SU-DHL-6 (cell line): ENCODE measurements around the gene ARHGAP22.

Source experiments
- H2AFZ ChIP-seq: fragments of 200-600 bp; sonication (generic); 2 replicates; pipeline ENCODE4 v1.6.1; 2014; ENCODE audit warnings: low read depth, mild to moderate bottlenecking, moderate library complexity, mixed read lengths, antibody characterized with exemption, low read length; ENCODE audit not compliant: severe bottlenecking
- H3F3A ChIP-seq: fragments of 200-600 bp; shearing (Covaris generic); 2 replicates; pipeline ENCODE4 v1.6.0; 2016; ENCODE audit warnings: antibody characterized with exemption, mild to moderate bottlenecking; ENCODE audit not compliant: insufficient read depth
- H3K27ac ChIP-seq: fragments of 200-600 bp; sonication (generic); 2 replicates; pipeline ENCODE4 v1.5.1; 2016; ENCODE audit warnings: low read depth, mild to moderate bottlenecking, low read length, moderate library complexity, mixed read lengths
- H3K27me3 ChIP-seq: fragments of 200-600 bp; sonication (generic), shearing (Covaris generic); 2 replicates; pipeline ENCODE4 v1.6.0; 2014; ENCODE audit warnings: mild to moderate bottlenecking, low read length
- H3K36me3 ChIP-seq: fragments of 200-600 bp; sonication (generic); 2 replicates; pipeline ENCODE4 v1.6.1; 2014; ENCODE audit warnings: mild to moderate bottlenecking, low read length, mixed read lengths
- H3K4me2 ChIP-seq: fragments of 300-600, 200-600 bp; shearing (Covaris generic), sonication (generic); 2 replicates; pipeline ENCODE4 v1.6.0; 2014; ENCODE audit warnings: low read length, low read depth, mild to moderate bottlenecking; ENCODE audit not compliant: poor library complexity, severe bottlenecking
- H3K4me3 ChIP-seq: fragments of 200-600 bp; sonication (generic); 2 replicates; pipeline ENCODE4 v1.5.1; 2014; ENCODE audit warnings: antibody characterized with exemption, low read length, mild to moderate bottlenecking, mixed read lengths; ENCODE audit not compliant: insufficient read depth, poor library complexity, severe bottlenecking
- H3K79me2 ChIP-seq: fragments of 200-600 bp; sonication (generic); 2 replicates; pipeline ENCODE4 v1.6.1; 2014; ENCODE audit warnings: mild to moderate bottlenecking, low read length, moderate library complexity; ENCODE audit not compliant: insufficient read depth
- H3K9ac ChIP-seq: fragments of 200-600 bp; sonication (generic); 2 replicates; pipeline ENCODE4 v1.7.0; 2014; ENCODE audit warnings: mild to moderate bottlenecking, low read length
- H3K9me2 ChIP-seq: fragments of 200-600 bp; sonication (generic); replicated peaks from 2 replicates; pipeline ENCODE4 v1.6.1; 2014; ENCODE audit warnings: low read length; ENCODE audit not compliant: insufficient read depth
- H3K9me3 ChIP-seq: fragments of 200-600 bp; sonication (generic); 2 replicates; pipeline ENCODE4 v1.6.1; 2014; ENCODE audit warnings: low read length, mixed read lengths; ENCODE audit not compliant: insufficient read depth
- H4K20me1 ChIP-seq: fragments of 200-600 bp; sonication (generic); 2 replicates; pipeline ENCODE4 v1.6.1; 2014; ENCODE audit warnings: low read depth, mild to moderate bottlenecking, antibody characterized with exemption, low read length, moderate library complexity, mixed read lengths
- EZH2phosphoT487 ChIP-seq: fragments of 200-600 bp; sonication (generic), shearing (Covaris generic); conservative IDR thresholded peaks from 2 replicates; pipeline ENCODE4 v1.6.1; 2018; ENCODE audit warnings: mild to moderate bottlenecking, antibody characterized with exemption, low read length, moderate library complexity, mixed read lengths
- TF ChIP-seq, protein P1 (sequence below): fragments of 200-600 bp; sonication (generic); IDR thresholded peaks from one replicate; pipeline ENCODE4 v1.5.1; 2017; ENCODE audit warnings: antibody characterized with exemption, mild to moderate bottlenecking, low read length, moderate library complexity; ENCODE audit not compliant: insufficient read depth, poor library complexity, severe bottlenecking

Gene ARHGAP22

DNA sequence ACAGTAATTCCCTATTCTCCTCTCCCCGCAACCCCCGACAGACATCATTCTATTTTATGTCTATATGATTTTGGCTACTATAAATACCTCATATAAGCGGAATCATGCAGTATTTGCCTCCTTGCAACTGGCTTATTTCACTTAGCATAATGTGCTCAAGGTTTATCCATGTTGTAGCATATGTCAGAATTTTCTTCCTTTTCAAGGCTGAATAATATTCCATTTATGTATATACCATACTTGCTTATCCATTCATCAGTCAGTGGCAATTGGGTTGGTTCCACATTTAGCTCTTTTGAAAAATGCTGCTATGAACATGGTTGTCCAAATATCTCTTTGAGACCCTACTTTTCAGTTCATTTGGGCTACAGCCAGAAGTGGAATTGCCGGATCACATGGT is 191.9 kb downstream of the ARHGAP22 start:
- TF ChIP-seq EZH2phosphoT487, result no peak
- TF ChIP-seq, protein P1, sequence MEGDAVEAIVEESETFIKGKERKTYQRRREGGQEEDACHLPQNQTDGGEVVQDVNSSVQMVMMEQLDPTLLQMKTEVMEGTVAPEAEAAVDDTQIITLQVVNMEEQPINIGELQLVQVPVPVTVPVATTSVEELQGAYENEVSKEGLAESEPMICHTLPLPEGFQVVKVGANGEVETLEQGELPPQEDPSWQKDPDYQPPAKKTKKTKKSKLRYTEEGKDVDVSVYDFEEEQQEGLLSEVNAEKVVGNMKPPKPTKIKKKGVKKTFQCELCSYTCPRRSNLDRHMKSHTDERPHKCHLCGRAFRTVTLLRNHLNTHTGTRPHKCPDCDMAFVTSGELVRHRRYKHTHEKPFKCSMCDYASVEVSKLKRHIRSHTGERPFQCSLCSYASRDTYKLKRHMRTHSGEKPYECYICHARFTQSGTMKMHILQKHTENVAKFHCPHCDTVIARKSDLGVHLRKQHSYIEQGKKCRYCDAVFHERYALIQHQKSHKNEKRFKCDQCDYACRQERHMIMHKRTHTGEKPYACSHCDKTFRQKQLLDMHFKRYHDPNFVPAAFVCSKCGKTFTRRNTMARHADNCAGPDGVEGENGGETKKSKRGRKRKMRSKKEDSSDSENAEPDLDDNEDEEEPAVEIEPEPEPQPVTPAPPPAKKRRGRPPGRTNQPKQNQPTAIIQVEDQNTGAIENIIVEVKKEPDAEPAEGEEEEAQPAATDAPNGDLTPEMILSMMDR, result no peak
- H3K9me3 ChIP-seq, result 0 out of 2 replicates have a peak, but pooled peaks cover 3% of the 10 kb centered on the region
- no peaks in the 10 kb centered on the region for H4K20me1 ChIP-seq
- no peaks in the 10 kb centered on the region for H3K27me3 ChIP-seq
- no peaks in the 10 kb centered on the region for H3F3A ChIP-seq
- no peak overlapping the region for H2AFZ ChIP-seq
- no peak overlapping the region for H3K9ac ChIP-seq
- H3K27ac ChIP-seq, result no peak overlapping the region
- H3K9me2 ChIP-seq, result no peaks in the 10 kb centered on the region
- H3K79me2 ChIP-seq, result no peaks in the 10 kb centered on the region
- H3K36me3 ChIP-seq, result no peaks in the 10 kb centered on the region
- no peak overlapping the region for H3K4me3 ChIP-seq
- no peak overlapping the region for H3K4me2 ChIP-seq

DNA sequence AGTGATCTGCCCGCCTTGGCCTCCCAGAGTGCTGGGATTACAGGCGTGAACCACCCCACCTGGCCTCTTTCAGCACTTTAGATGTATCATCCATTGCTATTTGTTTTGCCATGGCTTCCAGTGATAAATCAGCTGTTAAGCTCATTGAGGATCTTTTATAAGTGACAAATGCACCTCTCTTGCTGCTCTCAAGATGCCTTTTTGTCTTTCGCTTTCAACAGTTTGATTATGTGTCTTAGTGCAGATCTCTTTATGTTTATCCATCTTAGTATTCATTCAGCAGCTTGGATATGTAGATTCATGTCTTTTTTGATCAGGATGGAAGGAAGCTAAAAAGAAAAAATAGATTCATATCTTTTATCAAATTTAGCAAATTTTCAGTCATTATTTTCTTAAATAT is 192.8 kb downstream of the ARHGAP22 start:
- TF ChIP-seq, protein P1, result no peak
- TF ChIP-seq EZH2phosphoT487, result no peak
- Histone ChIP-seq H3K36me3 (no peaks in the 10 kb centered on the region), H3F3A (no peaks in the 10 kb centered on the region), H2AFZ (no peak overlapping the region), H3K79me2 (no peaks in the 10 kb centered on the region), H3K9ac (no peak overlapping the region), H3K27ac (no peak overlapping the region), H3K9me2 (no peaks in the 10 kb centered on the region), H3K27me3 (no peaks in the 10 kb centered on the region), H3K4me2 (no peak overlapping the region), H3K4me3 (no peak overlapping the region), H3K9me3 (0 out of 2 replicates have a peak, but pooled peaks cover 3% of the 10 kb centered on the region), H4K20me1 (no peaks in the 10 kb centered on the region)

GRCh38 chr10:48411510-48411909 is 193.4 kb downstream of the ARHGAP22 start:
- Histone ChIP-seq H4K20me1 (no peaks in the 10 kb centered on the region), H3K36me3 (no peaks in the 10 kb centered on the region), H3K9me3 (0 out of 2 replicates have a peak, but pooled peaks cover 3% of the 10 kb centered on the region), H3K79me2 (no peaks in the 10 kb centered on the region), H3K4me2 (no peak overlapping the region), H3F3A (no peaks in the 10 kb centered on the region), H3K9ac (no peak overlapping the region), H2AFZ (no peak overlapping the region), H3K9me2 (no peaks in the 10 kb centered on the region), H3K4me3 (no peak overlapping the region), H3K27ac (no peak overlapping the region), H3K27me3 (no peaks in the 10 kb centered on the region)
- TF ChIP-seq, protein P1, result no peak
- TF ChIP-seq EZH2phosphoT487, result no peak
